ENCODE results near the gene FOXL2. TPM values are rescaled to one million over a fixed set of nuclear protein-coding genes. Genes with fewer than 3 reads are reported as not detected.
A peak's percentile ranks its signal among the peaks of the same experiment; 100 is the strongest.

Gene FOXL2
- total RNA-seq, 4 donors from 2014 or later, result not detected

DNA sequence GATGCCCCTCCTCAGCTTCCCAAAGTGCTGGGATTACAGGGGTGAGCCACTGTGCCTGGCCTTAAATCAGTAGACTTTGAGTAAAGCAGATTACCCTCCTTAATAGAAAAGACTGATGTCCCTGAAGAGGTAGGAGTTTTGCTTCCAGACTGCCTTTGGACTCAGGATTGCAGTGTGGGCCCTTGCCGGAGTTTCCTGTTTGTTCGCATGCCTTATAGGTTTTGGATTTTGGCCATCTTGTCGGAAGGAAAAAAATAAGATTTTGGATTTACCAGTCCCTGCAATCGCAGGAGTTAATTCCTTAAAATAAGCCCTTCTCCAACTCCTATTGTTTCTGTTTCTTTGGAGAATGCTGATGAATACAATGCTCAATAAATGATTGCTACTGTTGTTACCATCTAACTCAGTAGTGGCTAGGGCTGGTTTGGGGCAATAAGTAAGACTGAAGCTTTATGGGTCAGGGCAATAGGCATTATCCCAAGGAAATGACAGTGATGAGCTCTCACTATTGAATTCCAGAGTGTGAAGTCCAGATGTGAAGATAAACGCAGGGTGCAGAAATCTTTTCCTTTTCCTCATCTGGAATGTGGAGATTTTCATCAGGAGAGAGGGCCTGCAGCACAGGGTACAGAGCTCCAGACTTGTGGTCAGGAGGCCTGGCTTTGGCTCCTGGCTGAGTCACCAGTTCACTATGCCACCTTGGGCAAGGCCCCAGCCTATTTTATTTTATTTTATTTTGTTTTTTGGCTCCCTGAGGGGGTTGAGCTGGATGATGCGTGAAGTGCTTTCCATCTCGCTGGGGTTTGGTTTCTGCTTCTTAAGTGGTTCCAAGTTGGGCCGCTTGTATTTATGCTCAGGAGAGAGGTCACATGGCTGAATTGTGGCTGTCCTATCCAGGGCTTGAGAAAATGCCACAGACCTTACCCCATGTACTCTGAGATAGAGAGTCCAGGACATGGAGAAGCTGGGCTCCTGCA, 25.3 kb downstream of the FOXL2 start:
- Histone ChIP-seq H3K27ac (no peak overlapping the region), H3K4me1 (peaks cover 0 to 8% (median 7%) of the 10 kb centered on the region in 4 donors), H3K27me3 (no peaks in the 10 kb centered on the region), H3K36me3 (no peaks in the 10 kb centered on the region), H3K9me3 (no peaks in the 10 kb centered on the region), H3K4me3 (no peak overlapping the region)
- no peak for DNase-seq
- TF ChIP-seq POLR2A (IDR thresholded peaks at IDR 0.05), result no peak
- no peak for TF ChIP-seq EP300 (IDR thresholded peaks at IDR 0.05; ENCODE audit: low read depth)
- TF ChIP-seq, protein P1, sequence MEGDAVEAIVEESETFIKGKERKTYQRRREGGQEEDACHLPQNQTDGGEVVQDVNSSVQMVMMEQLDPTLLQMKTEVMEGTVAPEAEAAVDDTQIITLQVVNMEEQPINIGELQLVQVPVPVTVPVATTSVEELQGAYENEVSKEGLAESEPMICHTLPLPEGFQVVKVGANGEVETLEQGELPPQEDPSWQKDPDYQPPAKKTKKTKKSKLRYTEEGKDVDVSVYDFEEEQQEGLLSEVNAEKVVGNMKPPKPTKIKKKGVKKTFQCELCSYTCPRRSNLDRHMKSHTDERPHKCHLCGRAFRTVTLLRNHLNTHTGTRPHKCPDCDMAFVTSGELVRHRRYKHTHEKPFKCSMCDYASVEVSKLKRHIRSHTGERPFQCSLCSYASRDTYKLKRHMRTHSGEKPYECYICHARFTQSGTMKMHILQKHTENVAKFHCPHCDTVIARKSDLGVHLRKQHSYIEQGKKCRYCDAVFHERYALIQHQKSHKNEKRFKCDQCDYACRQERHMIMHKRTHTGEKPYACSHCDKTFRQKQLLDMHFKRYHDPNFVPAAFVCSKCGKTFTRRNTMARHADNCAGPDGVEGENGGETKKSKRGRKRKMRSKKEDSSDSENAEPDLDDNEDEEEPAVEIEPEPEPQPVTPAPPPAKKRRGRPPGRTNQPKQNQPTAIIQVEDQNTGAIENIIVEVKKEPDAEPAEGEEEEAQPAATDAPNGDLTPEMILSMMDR (IDR thresholded peaks at IDR 0.05), result no peak
- no peak for TF ChIP-seq POLR2AphosphoS5 (IDR thresholded peaks at IDR 0.05)
- in situ Hi-C loops (cut with MboI; ENCODE audit: low pct_ligation_motif_present in 1 of 4, low pct_unique_long_range_greater_than_20kb in 1 of 4, low sequenced_read_pairs in 3 of 4), result loop anchor here in 2 of 4 donors (10.0 kb wide), 2 partner anchors 327 to 507 kb away; partner anchors contain the start of gene CEP70 (in 1 of the 2)
- intact Hi-C loops (cut with DNase I; ENCODE audit: low total_unique reads), result loop anchor here (5.0 kb wide), 1 partner anchor 219 kb away; no protein-coding TSS in a partner anchor
- WGBS, 2 donors (ENCODE audit: low coverage in 1 of 2), result 79 to 82% methylated on average over 5 to 8 of the region's 8 CpGs

DNA sequence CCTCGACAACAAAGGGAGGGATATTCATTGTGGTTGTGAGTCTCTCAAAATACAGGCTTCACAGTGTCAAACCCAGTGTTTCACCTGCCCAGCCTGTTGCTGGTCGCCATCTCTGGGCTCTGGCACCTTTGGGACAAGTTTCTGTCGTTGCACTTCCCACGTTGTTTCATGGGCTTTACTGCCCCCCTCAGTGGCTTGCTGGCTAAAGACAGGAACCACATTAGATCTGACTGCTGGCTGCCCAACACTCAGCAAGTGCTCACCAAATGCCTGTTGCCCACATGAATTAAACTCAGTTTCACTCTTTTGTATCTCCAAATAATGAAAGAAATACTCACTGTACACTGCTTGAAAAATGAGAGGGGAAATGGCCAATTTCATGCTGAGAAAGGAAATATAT, 27.6 kb downstream of the FOXL2 start:
- no peaks in the 10 kb centered on the region for H3K27me3 ChIP-seq
- peaks cover 0 to 24% (median 22%) of the 10 kb centered on the region in 4 donors for H3K4me1 ChIP-seq
- 80 to 84% methylated on average over 3 to 4 of the region's 4 CpGs for WGBS, 2 donors (ENCODE audit: low coverage in 1 of 2)
- no peaks in the 10 kb centered on the region for H3K9me3 ChIP-seq
- no peaks in the 10 kb centered on the region for H3K36me3 ChIP-seq
- intact Hi-C loops (cut with DNase I; ENCODE audit: low total_unique reads) (loop anchor here (5.0 to 10.0 kb wide), 2 partner anchors 87 to 505 kb away; partner anchors contain the start of gene PIK3CB), in situ Hi-C loops (cut with MboI; ENCODE audit: low pct_ligation_motif_present in 1 of 4, low pct_unique_long_range_greater_than_20kb in 1 of 4, low sequenced_read_pairs in 3 of 4) (loop anchor here (5.0 to 10.0 kb wide), 6 partner anchors 135 to 325 kb away; partner anchors contain the start of gene CEP70 (in 1 of the 4))
- DNase-seq, result no peak
- no peak overlapping the region for H3K4me3 ChIP-seq
- no peak for TF ChIP-seq POLR2A (IDR thresholded peaks at IDR 0.05)
- no peak overlapping the region for H3K27ac ChIP-seq

DNA sequence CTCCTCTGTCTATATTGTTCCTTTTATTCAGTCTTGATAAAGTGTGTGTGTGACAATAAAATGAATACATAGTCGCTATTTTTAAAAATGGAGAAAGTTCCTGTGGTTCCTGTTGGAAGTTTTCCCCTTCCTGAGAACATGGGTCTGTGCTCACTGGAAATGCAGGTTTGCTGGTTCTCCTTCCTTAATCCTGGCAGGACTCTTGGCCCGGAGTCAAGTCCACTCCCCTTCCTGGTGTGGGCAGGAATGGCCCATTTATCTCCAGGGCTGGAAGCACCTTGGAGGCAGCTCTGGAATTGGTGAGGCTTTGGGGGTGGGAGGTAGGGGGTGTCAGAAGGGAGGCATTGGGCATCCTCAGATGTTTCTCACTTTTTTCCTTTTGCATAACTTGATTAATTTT, 30.1 kb downstream of the FOXL2 start:
- intact Hi-C loops (cut with DNase I; ENCODE audit: low total_unique reads) (loop anchor here (5.0 to 10.0 kb wide), 2 partner anchors 85 to 502 kb away; partner anchors contain the start of gene PIK3CB), in situ Hi-C loops (cut with MboI; ENCODE audit: low pct_ligation_motif_present in 1 of 4, low pct_unique_long_range_greater_than_20kb in 1 of 4, low sequenced_read_pairs in 3 of 4) (loop anchor here (5.0 to 10.0 kb wide), 6 partner anchors 132 to 322 kb away; partner anchors contain the start of gene CEP70 (in 1 of the 4))
- peak overlapping the region; percentile 93 to 98 (median 96) for H3K27ac ChIP-seq
- peak; percentile 81 for DNase-seq
- TF ChIP-seq POLR2A (IDR thresholded peaks at IDR 0.05), result no peak
- TF ChIP-seq POLR2AphosphoS5 (IDR thresholded peaks at IDR 0.05), result peak in 1 of 3 donors; percentile 21
- 49 to 71% methylated on average over 1 to 2 of the region's 2 CpGs for WGBS, 2 donors (ENCODE audit: low coverage in 1 of 2)
- no peak overlapping the region for H3K4me3 ChIP-seq
- H3K27me3 ChIP-seq, result no peaks in the 10 kb centered on the region
- no peaks in the 10 kb centered on the region for H3K36me3 ChIP-seq
- H3K9me3 ChIP-seq, result no peaks in the 10 kb centered on the region
- peaks cover 0 to 23% (median 21%) of the 10 kb centered on the region in 4 donors for H3K4me1 ChIP-seq

DNA sequence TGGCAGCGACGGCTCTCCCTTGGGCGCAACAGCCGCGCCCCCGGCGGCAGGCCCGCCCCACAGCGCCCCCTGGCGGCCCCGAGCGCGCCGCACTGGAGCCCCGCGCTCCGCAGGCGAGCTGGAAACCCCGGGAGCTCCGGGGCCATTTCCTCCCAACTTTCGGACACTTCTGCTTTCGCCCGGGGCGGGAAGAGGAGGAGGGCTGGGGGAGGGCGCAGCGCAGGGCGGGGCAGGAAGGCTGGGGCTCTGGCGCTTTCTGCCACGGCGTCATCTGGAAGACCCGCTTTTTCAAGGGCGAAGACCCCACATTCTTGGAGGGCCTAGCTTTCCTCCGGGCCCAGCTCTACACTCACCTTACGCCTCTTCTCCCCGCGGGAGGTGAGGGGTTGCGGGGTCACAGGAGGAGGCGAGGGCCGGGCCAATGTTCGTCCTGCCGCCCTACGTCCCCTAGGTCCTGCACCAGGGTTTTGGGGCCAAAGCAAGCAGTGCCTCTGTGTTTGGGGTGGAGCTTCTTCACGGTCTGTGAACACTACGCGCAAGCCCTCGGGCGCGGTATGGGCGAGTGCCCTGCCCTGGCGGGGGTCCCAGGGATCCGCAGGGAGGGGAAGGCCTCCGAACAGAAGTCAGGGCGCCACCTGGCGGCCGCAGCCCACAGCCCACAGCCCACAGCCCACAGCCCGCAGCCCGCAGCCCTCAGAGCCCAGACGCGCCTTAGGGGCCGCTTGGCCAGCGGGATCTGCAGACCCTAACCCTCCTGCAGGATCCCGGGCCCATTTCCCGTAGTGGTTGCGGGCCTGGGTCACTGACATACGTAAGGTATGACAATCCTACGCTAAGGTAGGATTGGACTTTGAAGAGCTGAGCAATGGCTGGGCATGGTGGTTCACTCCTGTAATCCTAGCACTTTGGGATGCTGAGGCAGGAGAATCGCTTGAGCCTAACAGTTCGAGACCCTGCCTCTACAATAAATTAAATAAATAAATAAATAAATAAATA, 31.1 kb downstream of the FOXL2 start:
- Histone ChIP-seq H3K27ac (peak overlapping the region; percentile 93 to 98 (median 96)), H3K36me3 (no peaks in the 10 kb centered on the region), H3K4me3 (peak overlapping the region; percentile 65 to 86 (median 76)), H3K9me3 (no peaks in the 10 kb centered on the region), H3K4me1 (peaks cover 0 to 23% (median 21%) of the 10 kb centered on the region in 4 donors), H3K27me3 (no peaks in the 10 kb centered on the region)
- in situ Hi-C loops (cut with MboI; ENCODE audit: low pct_ligation_motif_present in 1 of 4, low pct_unique_long_range_greater_than_20kb in 1 of 4, low sequenced_read_pairs in 3 of 4), result loop anchor here (5.0 to 10.0 kb wide), 6 partner anchors 131 to 321 kb away; partner anchors contain the start of gene CEP70 (in 1 of the 4)
- 2 to 26% methylated on average over 2 to 63 of the region's 68 CpGs for WGBS, 2 donors (ENCODE audit: low coverage in 1 of 2)
- TF ChIP-seq POLR2AphosphoS5 (IDR thresholded peaks at IDR 0.05) (peak in 2 of 3 donors; percentile 23 to 61), EP300 (IDR thresholded peaks at IDR 0.05; ENCODE audit: low read depth) (no peak), POLR2A (IDR thresholded peaks at IDR 0.05) (peak; percentile 56)
- TF ChIP-seq, protein P1 (IDR thresholded peaks at IDR 0.05), result peak; percentile 78 to 97 (median 97)
- intact Hi-C loops (cut with DNase I; ENCODE audit: low total_unique reads), result loop anchor here (2.0 to 10.0 kb wide), 3 partner anchors 84 to 501 kb away; partner anchors contain the start of genes CEP70 and PIK3CB
- peak; percentile 93 for DNase-seq
